Measurements from ENCODE around the gene AURKA. TPM values are rescaled to one million over a fixed set of nuclear protein-coding genes. Genes with fewer than 3 reads are reported as not detected.

Gene AURKA
- total and polyA plus RNA-seq, 9 of the 15 experiments (the other 6 are each of a cell fraction or from before 2014, with no cell fraction given), result 72.7 to 162 (median 113) TPM

GRCh38 chr20:56439771-56440291 is 47.8 kb upstream of the AURKA start:
- no peak for FAIRE-seq
- no peak overlapping the region for H3K27ac ChIP-seq (ENCODE audit: extremely low read depth, low read depth, low read length)
- no peak for ATAC-seq
- no peaks in the 10 kb centered on the region for H3K4me1 ChIP-seq (replicated peaks in 1 of 2; ENCODE audit: control insufficient read depth in 2 of 2, insufficient read depth in 2 of 2, low read length in 2 of 2)
- in situ Hi-C loops (cut with MboI) (no loop called here), intact Hi-C loops (cut with micrococcal nuclease) (no loop called here)
- no peak overlapping the region for H3K4me2 ChIP-seq (ENCODE audit: insufficient read depth, low read length)
- BruUV-seq (replicated peaks), result no TSS peak
- DNase-seq (ENCODE audit: extremely low read depth in 1 of 4, low spot score in 3 of 4), result no peak
- H3K36me3 ChIP-seq (ENCODE audit: control insufficient read depth, insufficient read depth, low read length), result peaks cover 85% of the 10 kb centered on the region
- POLR2A ChIA-PET, result interaction anchor here (1.5 kb wide), 1 partner anchor 28 kb away, joined by 5 read pairs; the partner anchor contains the start of gene CASS4
- no peaks in the 10 kb centered on the region for H3K9me1 ChIP-seq (ENCODE audit: control insufficient read depth, insufficient read depth, low read length)
- no peak overlapping the region for H3K9ac ChIP-seq (ENCODE audit: insufficient read depth in 1 of 2, low read depth in 2 of 2, low read length in 2 of 2)
- H2AFZ ChIP-seq (ENCODE audit: low read depth, low read length), result no peak overlapping the region
- WGBS (ENCODE audit: insufficient coverage, low coverage, missing lambda C conversion rate), result 80% methylated on average over 5 of the region's 5 CpGs
- no peaks in the 10 kb centered on the region for H3K9me3 ChIP-seq (replicated peaks; ENCODE audit: control insufficient read depth, insufficient read depth, low read depth, low read length)
- H3K27me3 ChIP-seq (ENCODE audit: control insufficient read depth in 2 of 2, insufficient read depth in 2 of 2, low read length in 2 of 2), result no peaks in the 10 kb centered on the region
- CTCF ChIA-PET (ENCODE audit: low intra/inter-chr PET ratio), result no interaction called here
- no peak overlapping the region for H3K4me3 ChIP-seq
- no peaks in the 10 kb centered on the region; the same call in 1 of the 2 replicates for H4K20me1 ChIP-seq (replicated peaks; ENCODE audit: control insufficient read depth, insufficient read depth, low read length)
- peaks cover 31% of the 10 kb centered on the region for H3K79me2 ChIP-seq (ENCODE audit: control insufficient read depth, insufficient read depth, low read length)
- TF ChIP-seq TCF3 (CRISPR knock-in tag; IDR thresholded peaks at IDR 0.05) (no peak), USF2 (CRISPR knock-in tag; IDR thresholded peaks at IDR 0.05) (no peak), ZNF551 (CRISPR knock-in tag; IDR thresholded peaks at IDR 0.05) (no peak), ARHGAP35 (IDR thresholded peaks at IDR 0.05; ENCODE audit: partially characterized antibody) (no peak), ZBED1 (IDR thresholded peaks at IDR 0.05) (no peak), BCOR (IDR thresholded peaks at IDR 0.05) (no peak), SAP30 (IDR thresholded peaks at IDR 0.05; ENCODE audit: borderline replicate concordance, insufficient read depth, low read depth, low read length, poor library complexity, severe bottlenecking) (no peak), SRF (CRISPR knock-in tag; IDR thresholded peaks at IDR 0.05) (no peak), THAP12 (CRISPR knock-in tag; IDR thresholded peaks at IDR 0.05) (no peak), ZNF384 (IDR thresholded peaks at IDR 0.05; ENCODE audit: low read depth, low read length) (no peak), ZNF212 (CRISPR knock-in tag; IDR thresholded peaks at IDR 0.05) (no peak), POLR2A (conservative IDR thresholded peaks at IDR 0.05) (no peak), ZNF707 (CRISPR knock-in tag; conservative IDR thresholded peaks at IDR 0.05) (no peak), NFE2 (IDR thresholded peaks at IDR 0.05; ENCODE audit: low read depth) (no peak), ARID3B (CRISPR knock-in tag; IDR thresholded peaks at IDR 0.05; ENCODE audit: borderline replicate concordance) (no peak), POU5F1 (IDR thresholded peaks at IDR 0.05; ENCODE audit: borderline replicate concordance, low read depth, low read length, partially characterized antibody) (no peak), CEBPG (CRISPR knock-in tag; IDR thresholded peaks at IDR 0.05) (no peak), CEBPG (tag; conservative IDR thresholded peaks at IDR 0.05 in 1 of 2, IDR thresholded peaks at IDR 0.05 in 1 of 2) (no peak)

All from K562 (cell line).